Epithelial cell of esophagus (primary cell): ENCODE results near the gene INPP5F.
"Not testable (repeated sequence)": the region's sequence is repeated elsewhere in the genome, so short reads cannot be mapped to it uniquely, and the experiment has no call there.

ENCODE experiments used
- DNase-seq: peaks from one replicate; pipeline ENCODE4 v3.0.0; 2010; ENCODE audit warnings: low read depth
- H3K4me3 ChIP-seq: 2 replicates; pipeline ENCODE4 v1.5.1; 2011; ENCODE audit warnings: mild to moderate bottlenecking, low read length, control low read depth
- CTCF ChIP-seq: IDR thresholded peaks from 2 replicates; pipeline ENCODE4 v1.5.1; 2011; ENCODE audit warnings: low read depth, mild to moderate bottlenecking, low read length, control low read depth, inconsistent platforms; ENCODE audit not compliant: insufficient read depth; ENCODE audit errors: missing control alignments

INPP5F gene

GRCh38 chr10:119706521-119707278 lies 19.1 kb upstream of the INPP5F start:
- no peak for DNase-seq
- no peak for TF ChIP-seq CTCF
- H3K4me3 ChIP-seq: no peak overlapping the region

DNA sequence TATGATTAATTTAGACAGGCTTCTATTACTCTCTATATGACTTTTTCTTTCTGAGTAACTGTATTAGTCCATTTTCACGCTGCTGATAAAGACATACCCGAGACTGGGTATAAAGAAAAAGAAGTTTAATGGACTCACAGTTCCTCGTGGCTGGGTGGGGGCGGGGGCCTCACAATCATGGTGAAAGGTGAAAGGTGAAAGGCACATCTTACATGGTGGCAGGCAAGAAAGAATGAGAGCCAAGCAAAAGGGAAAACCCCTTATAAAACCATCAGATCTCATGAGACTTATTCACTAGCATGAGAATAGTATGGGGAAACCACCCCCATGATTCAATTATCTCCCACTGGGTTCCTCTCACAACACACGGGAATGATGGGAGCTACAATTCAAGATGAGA lies 18.5 kb upstream of the INPP5F start:
- not testable (repeated sequence) for H3K4me3 ChIP-seq, DNase-seq

GRCh38 chr10:119710935-119711334 lies 14.9 kb upstream of the INPP5F start:
- not testable (repeated sequence) for H3K4me3 ChIP-seq, DNase-seq

GRCh38 chr10:119713744-119714483 lies 11.9 kb upstream of the INPP5F start:
- H3K4me3 ChIP-seq: no peak overlapping the region
- no peak for TF ChIP-seq CTCF
- no peak for DNase-seq

DNA sequence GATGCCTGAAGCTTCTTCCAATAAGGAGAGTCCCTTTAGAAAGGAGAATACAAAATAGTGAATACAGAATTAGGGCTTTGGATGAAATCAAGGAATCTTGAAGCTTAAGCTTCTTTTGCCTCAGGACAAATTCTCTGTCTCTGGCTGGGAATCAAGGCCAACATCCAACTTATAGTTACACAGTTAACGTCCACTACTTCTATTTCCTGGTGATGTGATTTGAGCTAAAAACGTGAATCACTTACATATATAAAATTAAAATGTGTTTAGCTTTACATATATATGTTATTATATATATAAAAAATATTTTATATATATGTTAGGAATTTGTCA lies 11.4 kb upstream of the INPP5F start:
- H3K4me3 ChIP-seq: no peak overlapping the region
- TF ChIP-seq CTCF: no peak
- DNase-seq: no peak

GRCh38 chr10:119715628-119716505 lies 10.0 kb upstream of the INPP5F start:
- H3K4me3 ChIP-seq: no peak overlapping the region
- DNase-seq: no peak
- TF ChIP-seq CTCF: no peak

- no peak for DNase-seq
- H3K4me3 ChIP-seq: no peak overlapping the region
- TF ChIP-seq CTCF: no peak
Observed at GRCh38 chr10:119723161-119723560, 2.7 kb upstream of the INPP5F start.
